Panc1 (cell line): Measurements from ENCODE around the gene KRTCAP3. TPM values are rescaled to one million over a fixed set of nuclear protein-coding genes. Genes with fewer than 3 reads are reported as not detected.

Experiments used
- ATAC-seq: fragments of 200-7000 bp; cut with Tn5 transposase; 2 replicates; pipeline ENCODE4 v1.9.1; 2020; ENCODE audit warnings: mild to moderate bottlenecking, moderate library complexity
- BruUV-seq: library from RNA; stranded (reverse); fragments of 400-500 nt; replicated peaks from 2 replicates; lab custom pipeline; 2021; lab: Mats Ljungman, UMichigan
- CTCF ChIA-PET: fragments of 300-600 bp; sonication (Branson Sonifier 250); formaldehyde crosslinking; loops from one replicate; lab custom pipeline; 2022; ENCODE audit warnings: antibody characterized with exemption; lab: Charles Lee
- POLR2A ChIA-PET: fragments of 300-600 bp; sonication (Branson Sonifier 250); formaldehyde crosslinking; loops from one replicate; lab custom pipeline; 2022; ENCODE audit warnings: antibody characterized with exemption; lab: Charles Lee
- DNase-seq: peaks from one replicate; pipeline ENCODE4 v3.0.0-alpha.2; 2010; ENCODE audit warnings: low read depth, low spot score
- H3K27ac ChIP-seq: 2 replicates; pipeline ENCODE4 v1.5.1; 2011; ENCODE audit warnings: mild to moderate bottlenecking, low read length, inconsistent platforms
- H3K27me3 ChIP-seq: fragments of 200-500 bp; sonication (Bioruptor generic); 2 replicates; pipeline ENCODE4 v1.6.0; 2014; ENCODE audit warnings: low read length, inconsistent platforms; ENCODE audit not compliant: control insufficient read depth, insufficient read depth
- H3K36me3 ChIP-seq: fragments of 200-500 bp; sonication (Bioruptor generic); 2 replicates; pipeline ENCODE4 v1.5.1; 2014; ENCODE audit warnings: inconsistent platforms, mild to moderate bottlenecking, low read length, moderate library complexity; ENCODE audit not compliant: control insufficient read depth, insufficient read depth
- H3K4me1 ChIP-seq: 2 replicates; pipeline ENCODE4 v1.5.1; 2011; ENCODE audit warnings: inconsistent platforms, mild to moderate bottlenecking, low read length, moderate library complexity; ENCODE audit not compliant: control insufficient read depth, insufficient read depth
- H3K4me3 ChIP-seq, 2 experiments: 2 replicates each; pipeline ENCODE4 v1.5.1; 2011 to 2012; ENCODE audit warnings: low read depth in 2 of 2, low read length in 2 of 2, mild to moderate bottlenecking in 2 of 2, inconsistent platforms in 1 of 2, moderate library complexity in 1 of 2
- H3K9me3 ChIP-seq: fragments of 200-500 bp; sonication (Bioruptor generic); 2 replicates; pipeline ENCODE4 v1.5.1; 2014; ENCODE audit warnings: low read depth, mild to moderate bottlenecking, inconsistent platforms, low read length, moderate library complexity; ENCODE audit not compliant: control insufficient read depth, insufficient read depth
- CTCF ChIP-seq: fragments of 450-650 bp; IDR thresholded peaks from 2 replicates; pipeline ENCODE4 v1.5.1; 2017; ENCODE audit warnings: mild to moderate bottlenecking
- POLR2AphosphoS5 ChIP-seq: IDR thresholded peaks from 2 replicates; pipeline ENCODE4 v1.6.1; 2012; ENCODE audit warnings: mild to moderate bottlenecking, low read depth, low read length, moderate library complexity
- SIN3A ChIP-seq: IDR thresholded peaks from 2 replicates; pipeline ENCODE4 v1.6.1; 2012; ENCODE audit warnings: low read depth, mild to moderate bottlenecking, low read length, moderate library complexity, borderline replicate concordance; ENCODE audit not compliant: insufficient read depth
- TCF7L2 ChIP-seq: IDR thresholded peaks from 2 replicates; pipeline ENCODE4 v1.6.1; 2011; ENCODE audit warnings: mild to moderate bottlenecking, low read depth, low read length, inconsistent platforms
- in situ Hi-C: cut with HindIII; loops from 2 replicates; pipeline ENCODE4 v1.10.0; 2016; ENCODE audit warnings: low sequenced_read_pairs, low pct_unique_long_range_greater_than_20kb
- intact Hi-C: fragments of 100-400 bp; cut with micrococcal nuclease; formaldehyde crosslinking; loops from one replicate; pipeline ENCODE4 v1.10.0; 2022; ENCODE audit not compliant: unreplicated experiment
- total RNA-seq: library from RNA; stranded (reverse); gene quantifications from one replicate; pipeline ENCODE4 v1.2.1, GENCODE V29; 2021; ENCODE audit not compliant: unreplicated experiment
- TF ChIP-seq, protein P1 (sequence below), 2 experiments: IDR thresholded peaks; 2 replicates each; pipeline ENCODE4 v1.6.1; 2011 to 2012; ENCODE audit warnings: low read depth in 2 of 2, control low read depth in 1 of 2, low read length in 1 of 2, mild to moderate bottlenecking in 1 of 2, moderate library complexity in 1 of 2; ENCODE audit not compliant: insufficient read depth in 1 of 2

The KRTCAP3 gene
- total RNA-seq, 1 experiment from 2014 or later: 1.9 TPM

- POLR2A ChIA-PET: no interaction called here
Measured at GRCh38 chr2:27398962-27399361, 43.2 kb upstream of the KRTCAP3 start.

GRCh38 chr2:27400348-27401135, 41.6 kb upstream of the KRTCAP3 start:
- intact Hi-C loops (no loop called here), in situ Hi-C loops (no loop called here)
- ATAC-seq: 0 out of 2 replicates have a peak, but pooled peaks have one; percentile 8
- CTCF ChIA-PET: no interaction called here
- Histone ChIP-seq H3K4me1 (no peaks in the 10 kb centered on the region), H3K27me3 (no peaks in the 10 kb centered on the region), H3K27ac (no peak overlapping the region), H3K36me3 (no peaks in the 10 kb centered on the region), H3K9me3 (no peaks in the 10 kb centered on the region), H3K4me3 (no peak overlapping the region)
- no TSS peak for BruUV-seq
- TF ChIP-seq, protein P1, sequence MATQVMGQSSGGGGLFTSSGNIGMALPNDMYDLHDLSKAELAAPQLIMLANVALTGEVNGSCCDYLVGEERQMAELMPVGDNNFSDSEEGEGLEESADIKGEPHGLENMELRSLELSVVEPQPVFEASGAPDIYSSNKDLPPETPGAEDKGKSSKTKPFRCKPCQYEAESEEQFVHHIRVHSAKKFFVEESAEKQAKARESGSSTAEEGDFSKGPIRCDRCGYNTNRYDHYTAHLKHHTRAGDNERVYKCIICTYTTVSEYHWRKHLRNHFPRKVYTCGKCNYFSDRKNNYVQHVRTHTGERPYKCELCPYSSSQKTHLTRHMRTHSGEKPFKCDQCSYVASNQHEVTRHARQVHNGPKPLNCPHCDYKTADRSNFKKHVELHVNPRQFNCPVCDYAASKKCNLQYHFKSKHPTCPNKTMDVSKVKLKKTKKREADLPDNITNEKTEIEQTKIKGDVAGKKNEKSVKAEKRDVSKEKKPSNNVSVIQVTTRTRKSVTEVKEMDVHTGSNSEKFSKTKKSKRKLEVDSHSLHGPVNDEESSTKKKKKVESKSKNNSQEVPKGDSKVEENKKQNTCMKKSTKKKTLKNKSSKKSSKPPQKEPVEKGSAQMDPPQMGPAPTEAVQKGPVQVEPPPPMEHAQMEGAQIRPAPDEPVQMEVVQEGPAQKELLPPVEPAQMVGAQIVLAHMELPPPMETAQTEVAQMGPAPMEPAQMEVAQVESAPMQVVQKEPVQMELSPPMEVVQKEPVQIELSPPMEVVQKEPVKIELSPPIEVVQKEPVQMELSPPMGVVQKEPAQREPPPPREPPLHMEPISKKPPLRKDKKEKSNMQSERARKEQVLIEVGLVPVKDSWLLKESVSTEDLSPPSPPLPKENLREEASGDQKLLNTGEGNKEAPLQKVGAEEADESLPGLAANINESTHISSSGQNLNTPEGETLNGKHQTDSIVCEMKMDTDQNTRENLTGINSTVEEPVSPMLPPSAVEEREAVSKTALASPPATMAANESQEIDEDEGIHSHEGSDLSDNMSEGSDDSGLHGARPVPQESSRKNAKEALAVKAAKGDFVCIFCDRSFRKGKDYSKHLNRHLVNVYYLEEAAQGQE (IDR thresholded peaks at IDR 0.05; ENCODE audit: insufficient read depth in 1 of 2, low read depth in 2 of 2, low read length in 1 of 2): no peak
- TF ChIP-seq CTCF: no peak
- TF ChIP-seq TCF7L2: no peak
- TF ChIP-seq SIN3A: no peak
- no peak for TF ChIP-seq POLR2AphosphoS5
- DNase-seq: no peak
- POLR2A ChIA-PET: no interaction called here

More at GRCh38 chr2:27398962-27399361, 43.2 kb upstream of the KRTCAP3 start:
- Histone ChIP-seq H3K27me3 (no peaks in the 10 kb centered on the region), H3K27ac (no peak overlapping the region), H3K4me3 (no peak overlapping the region), H3K9me3 (no peaks in the 10 kb centered on the region), H3K36me3 (no peaks in the 10 kb centered on the region), H3K4me1 (no peaks in the 10 kb centered on the region)
- BruUV-seq: no TSS peak
- in situ Hi-C loops: no loop called here
- no peak for DNase-seq
- CTCF ChIA-PET: no interaction called here
- intact Hi-C loops: no loop called here
- no peak for TF ChIP-seq TCF7L2
- TF ChIP-seq SIN3A: no peak
- TF ChIP-seq, protein P1 (IDR thresholded peaks at IDR 0.05; ENCODE audit: insufficient read depth in 1 of 2, low read depth in 2 of 2, low read length in 1 of 2): no peak
- no peak for TF ChIP-seq CTCF
- no peak for ATAC-seq
